Caco-2 (cell line): ENCODE measurements around the gene RNF217. TPM values are rescaled to one million over a fixed set of nuclear protein-coding genes. Genes with fewer than 3 reads are reported as not detected.

ENCODE experiments used
- BruUV-seq: library from RNA; stranded (reverse); fragments of 400-500 nt; replicated peaks from 2 replicates; lab custom pipeline; 2021; lab: Mats Ljungman, UMichigan
- CTCF ChIA-PET: fragments of 300-600 bp; sonication (Branson Sonifier 250); formaldehyde crosslinking; loops from one replicate; lab custom pipeline; 2022; ENCODE audit warnings: antibody characterized with exemption; lab: Charles Lee
- POLR2A ChIA-PET: fragments of 300-600 bp; sonication (Branson Sonifier 250); formaldehyde crosslinking; loops from one replicate; lab custom pipeline; 2022; ENCODE audit warnings: antibody characterized with exemption; lab: Charles Lee
- DNase-seq, 2 experiments: peaks; one replicate each; pipeline versions ENCODE4 v3.0.0 to v3.0.0-alpha.2; 2020 to 2022
- H3K27me3 ChIP-seq: replicated peaks from 2 replicates; pipeline ENCODE4 v1.6.0; 2011; ENCODE audit warnings: low read length; ENCODE audit not compliant: control insufficient read depth, insufficient read depth
- H3K36me3 ChIP-seq: 2 replicates; pipeline ENCODE4 v1.5.1; 2011; ENCODE audit warnings: low read length; ENCODE audit not compliant: control insufficient read depth, insufficient read depth
- H3K4me1 ChIP-seq: fragments of 250-450 bp; sonication (Bioruptor Pico); 2 replicates; pipeline ENCODE4 v1.5.1; 2020; ENCODE audit warnings: mild to moderate bottlenecking
- H3K4me3 ChIP-seq: 2 replicates; pipeline ENCODE4 v1.5.1; 2011; ENCODE audit warnings: low read depth, mild to moderate bottlenecking, control low read depth, low read length
- H3K9me3 ChIP-seq: fragments of 250-450 bp; sonication (Bioruptor Pico); 2 replicates; pipeline ENCODE4 v1.5.1; 2020; ENCODE audit warnings: mild to moderate bottlenecking, moderate library complexity
- H3K27ac Mint-ChIP-seq: one replicate; pipeline ENCODE4 v1.8.0; 2022; ENCODE audit warnings: mixed read lengths; ENCODE audit not compliant: unreplicated experiment
- H3K27me3 Mint-ChIP-seq: one replicate; pipeline ENCODE4 v1.8.0; 2022; ENCODE audit warnings: mixed read lengths; ENCODE audit not compliant: insufficient read depth, unreplicated experiment
- H3K36me3 Mint-ChIP-seq: one replicate; pipeline ENCODE4 v1.8.0; 2022; ENCODE audit warnings: mild to moderate bottlenecking, mixed read lengths; ENCODE audit not compliant: insufficient read depth, unreplicated experiment
- H3K4me1 Mint-ChIP-seq: one replicate; pipeline ENCODE4 v1.8.0; 2022; ENCODE audit warnings: low read depth, mixed read lengths; ENCODE audit not compliant: unreplicated experiment
- H3K4me3 Mint-ChIP-seq: one replicate; pipeline ENCODE4 v1.8.0; 2022; ENCODE audit warnings: mild to moderate bottlenecking, moderate library complexity, mixed read lengths; ENCODE audit not compliant: unreplicated experiment
- H3K9me3 Mint-ChIP-seq: one replicate; pipeline ENCODE4 v1.8.0; 2022; ENCODE audit warnings: mixed read lengths; ENCODE audit not compliant: unreplicated experiment
- CTCF ChIP-seq, 2 experiments: fragments of 200-600 bp in 1 of 2; IDR thresholded peaks; 1 replicate in 1 of 2; 2 replicates in 1 of 2; pipeline versions ENCODE4 v1.5.1 to v1.8.0; 2011 to 2022; ENCODE audit warnings: antibody characterized with exemption in 1 of 2, control low read depth in 1 of 2, inconsistent platforms in 1 of 2, low read depth in 1 of 2, low read length in 1 of 2, mild to moderate bottlenecking in 1 of 2, moderate library complexity in 1 of 2; ENCODE audit not compliant: insufficient read depth in 1 of 2, severe bottlenecking in 1 of 2, unreplicated experiment in 1 of 2
- intact Hi-C: fragments of 100-400 bp; cut with micrococcal nuclease; formaldehyde crosslinking; loops from one replicate; pipeline ENCODE4 v1.10.0; 2022; ENCODE audit not compliant: unreplicated experiment
- total RNA-seq: library from RNA; stranded (reverse); gene quantifications from 2 replicates; pipeline ENCODE4 v1.2.3, GENCODE V29; 2022

The RNF217 gene
- total RNA-seq, 1 experiment from 2014 or later = 0.09 TPM

- Histone ChIP-seq H3K27me3 (no peaks in the 10 kb centered on the region), H3K4me1 (no peaks in the 10 kb centered on the region), H3K36me3 (no peaks in the 10 kb centered on the region), H3K4me3 (no peak overlapping the region), H3K9me3 (no peaks in the 10 kb centered on the region)
- ChIA-PET POLR2A (no interaction called here), CTCF (no interaction called here)
- Mint-ChIP-seq H3K4me3 (no peak overlapping the region), H3K9me3 (no peaks in the 10 kb centered on the region), H3K36me3 (no peaks in the 10 kb centered on the region), H3K27me3 (peaks cover 11% of the 10 kb centered on the region), H3K27ac (no peak overlapping the region), H3K4me1 (no peaks in the 10 kb centered on the region)
- BruUV-seq = no TSS peak
- intact Hi-C loops = no loop called here
- no peak for TF ChIP-seq CTCF (IDR thresholded peaks at IDR 0.05; ENCODE audit: insufficient read depth in 1 of 2, low read depth in 1 of 2, low read length in 1 of 2, severe bottlenecking in 1 of 2, unreplicated experiment in 1 of 2)
- no peak for DNase-seq
These were observed 116.5 kb downstream of the RNF217 start for GRCh38 chr6:125078602-125079321.

GRCh38 chr6:125082908-125083683 lies 120.9 kb downstream of the RNF217 start:
- no peaks in the 10 kb centered on the region for H3K9me3 Mint-ChIP-seq
- TF ChIP-seq CTCF (IDR thresholded peaks at IDR 0.05; ENCODE audit: insufficient read depth in 1 of 2, low read depth in 1 of 2, low read length in 1 of 2, severe bottlenecking in 1 of 2, unreplicated experiment in 1 of 2) = no peak
- DNase-seq = no peak
- BruUV-seq = no TSS peak
- no peaks in the 10 kb centered on the region for H3K27me3 ChIP-seq
- no peak overlapping the region for H3K4me3 Mint-ChIP-seq
- intact Hi-C loops = no loop called here
- H3K27me3 Mint-ChIP-seq = peaks cover 8% of the 10 kb centered on the region
- H3K9me3 ChIP-seq = no peaks in the 10 kb centered on the region
- H3K4me1 Mint-ChIP-seq = no peaks in the 10 kb centered on the region
- H3K27ac Mint-ChIP-seq = no peak overlapping the region
- ChIA-PET CTCF (no interaction called here), POLR2A (no interaction called here)
- H3K4me1 ChIP-seq = no peaks in the 10 kb centered on the region
- H3K36me3 ChIP-seq = no peaks in the 10 kb centered on the region
- no peak overlapping the region for H3K4me3 ChIP-seq
- H3K36me3 Mint-ChIP-seq = no peaks in the 10 kb centered on the region

GRCh38 chr6:125083684-125083990 lies 121.4 kb downstream of the RNF217 start:
- Histone ChIP-seq H3K4me3 (no peak overlapping the region), H3K9me3 (no peaks in the 10 kb centered on the region), H3K27me3 (no peaks in the 10 kb centered on the region), H3K4me1 (no peaks in the 10 kb centered on the region), H3K36me3 (no peaks in the 10 kb centered on the region)
- no peak for TF ChIP-seq CTCF (IDR thresholded peaks at IDR 0.05; ENCODE audit: insufficient read depth in 1 of 2, low read depth in 1 of 2, low read length in 1 of 2, severe bottlenecking in 1 of 2, unreplicated experiment in 1 of 2)
- CTCF ChIA-PET = no interaction called here
- Mint-ChIP-seq H3K4me3 (no peak overlapping the region), H3K27me3 (peaks cover 7% of the 10 kb centered on the region), H3K4me1 (no peaks in the 10 kb centered on the region), H3K36me3 (no peaks in the 10 kb centered on the region), H3K9me3 (no peaks in the 10 kb centered on the region), H3K27ac (no peak overlapping the region)
- intact Hi-C loops = no loop called here
- no peak for DNase-seq
- BruUV-seq = no TSS peak
- POLR2A ChIA-PET = no interaction called here
